Endothelial cell (in vitro differentiated cells): Measurements from ENCODE around the gene PADI4. TPM values are rescaled to one million over a fixed set of nuclear protein-coding genes. Genes with fewer than 3 reads are reported as not detected.
"Not testable (repeated sequence)": the region's sequence is repeated elsewhere in the genome, so short reads cannot be mapped to it uniquely, and the experiment has no call there.

Source experiments
- DNase-seq: peaks from one replicate; pipeline ENCODE4 v3.0.0; 2021; ENCODE audit warnings: low spot score
- H3K27ac Mint-ChIP-seq: one replicate; pipeline ENCODE4 v1.8.0; 2021; ENCODE audit warnings: mixed read lengths, inconsistent platforms; ENCODE audit not compliant: unreplicated experiment
- H3K27me3 Mint-ChIP-seq: one replicate; pipeline ENCODE4 v1.8.0; 2021; ENCODE audit warnings: mild to moderate bottlenecking, moderate library complexity, mixed read lengths, inconsistent platforms; ENCODE audit not compliant: unreplicated experiment
- H3K36me3 Mint-ChIP-seq: one replicate; pipeline ENCODE4 v1.8.0; 2021; ENCODE audit warnings: mild to moderate bottlenecking, low read depth, mixed read lengths, inconsistent platforms; ENCODE audit not compliant: unreplicated experiment
- H3K4me1 Mint-ChIP-seq: one replicate; pipeline ENCODE4 v1.8.0; 2021; ENCODE audit warnings: mild to moderate bottlenecking, mixed read lengths, inconsistent platforms; ENCODE audit not compliant: unreplicated experiment
- H3K4me3 Mint-ChIP-seq: one replicate; pipeline ENCODE4 v1.8.0; 2021; ENCODE audit warnings: mild to moderate bottlenecking, mixed read lengths, inconsistent platforms; ENCODE audit not compliant: unreplicated experiment
- H3K9me3 Mint-ChIP-seq: one replicate; pipeline ENCODE4 v1.8.0; 2021; ENCODE audit warnings: mixed read lengths, inconsistent platforms; ENCODE audit not compliant: unreplicated experiment
- total RNA-seq: library from RNA; stranded (reverse); fragmentation: NEBNext Ultra II Directional; extraction: Animal tissue kit (Norgen Biotek cat#: 25700); gene quantifications from one replicate; pipeline ENCODE4 v1.2.1, GENCODE V29; 2021; ENCODE audit not compliant: unreplicated experiment
- TF ChIP-seq, protein P1 (sequence below): fragments of 200-600 bp; sonication (generic); IDR thresholded peaks from one replicate; pipeline ENCODE4 v1.5.0; 2021; ENCODE audit warnings: antibody characterized with exemption; ENCODE audit not compliant: unreplicated experiment

The PADI4 gene
- total RNA-seq, 1 donor from 2014 or later = not detected

DNA sequence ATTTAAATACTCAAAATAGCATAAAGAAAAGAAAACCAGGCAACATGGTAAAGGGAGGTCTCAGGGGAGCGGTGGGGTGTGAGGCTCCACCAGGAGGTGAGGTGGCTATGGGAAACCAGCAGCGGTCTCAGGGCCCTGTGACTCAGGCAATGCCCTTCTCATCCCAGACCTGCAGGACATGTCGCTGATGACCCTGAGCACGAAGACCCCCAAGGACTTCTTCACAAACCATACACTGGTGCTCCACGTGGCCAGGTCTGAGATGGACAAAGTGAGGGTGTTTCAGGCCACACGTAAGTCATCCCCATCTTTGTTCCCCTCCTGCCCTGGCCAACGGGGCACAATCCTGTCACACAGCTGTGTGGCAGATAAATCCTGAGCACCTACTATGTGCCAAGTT is 31.5 kb downstream of the PADI4 start:
- no peak overlapping the region for H3K27ac Mint-ChIP-seq
- TF ChIP-seq, protein P1, sequence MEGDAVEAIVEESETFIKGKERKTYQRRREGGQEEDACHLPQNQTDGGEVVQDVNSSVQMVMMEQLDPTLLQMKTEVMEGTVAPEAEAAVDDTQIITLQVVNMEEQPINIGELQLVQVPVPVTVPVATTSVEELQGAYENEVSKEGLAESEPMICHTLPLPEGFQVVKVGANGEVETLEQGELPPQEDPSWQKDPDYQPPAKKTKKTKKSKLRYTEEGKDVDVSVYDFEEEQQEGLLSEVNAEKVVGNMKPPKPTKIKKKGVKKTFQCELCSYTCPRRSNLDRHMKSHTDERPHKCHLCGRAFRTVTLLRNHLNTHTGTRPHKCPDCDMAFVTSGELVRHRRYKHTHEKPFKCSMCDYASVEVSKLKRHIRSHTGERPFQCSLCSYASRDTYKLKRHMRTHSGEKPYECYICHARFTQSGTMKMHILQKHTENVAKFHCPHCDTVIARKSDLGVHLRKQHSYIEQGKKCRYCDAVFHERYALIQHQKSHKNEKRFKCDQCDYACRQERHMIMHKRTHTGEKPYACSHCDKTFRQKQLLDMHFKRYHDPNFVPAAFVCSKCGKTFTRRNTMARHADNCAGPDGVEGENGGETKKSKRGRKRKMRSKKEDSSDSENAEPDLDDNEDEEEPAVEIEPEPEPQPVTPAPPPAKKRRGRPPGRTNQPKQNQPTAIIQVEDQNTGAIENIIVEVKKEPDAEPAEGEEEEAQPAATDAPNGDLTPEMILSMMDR = no peak
- H3K36me3 Mint-ChIP-seq = peaks cover 4% of the 10 kb centered on the region
- no peak for DNase-seq
- H3K27me3 Mint-ChIP-seq = peaks cover 4% of the 10 kb centered on the region
- no peaks in the 10 kb centered on the region for H3K4me1 Mint-ChIP-seq
- H3K9me3 Mint-ChIP-seq = peaks cover 6% of the 10 kb centered on the region
- H3K4me3 Mint-ChIP-seq = no peak overlapping the region

DNA sequence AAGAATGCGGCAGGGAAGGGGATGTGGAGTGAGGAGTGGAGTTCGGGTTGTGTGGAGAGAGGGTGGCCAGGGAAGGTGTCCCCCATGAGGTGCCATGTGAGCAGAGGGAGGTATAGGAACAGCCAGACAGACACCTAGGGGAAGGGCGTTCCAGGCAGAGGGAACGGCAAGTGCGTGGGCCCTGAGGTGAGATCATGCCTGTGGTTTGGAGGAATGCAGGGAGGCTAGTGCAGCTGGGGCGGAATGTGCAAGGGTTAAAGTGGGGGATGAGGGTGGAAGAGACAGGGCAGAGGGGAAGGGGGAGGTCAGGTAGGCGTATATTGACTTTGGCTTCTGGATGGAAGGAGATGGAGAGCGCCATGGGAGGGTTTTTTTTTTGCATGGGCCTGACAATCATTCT is 32.4 kb downstream of the PADI4 start:
- TF ChIP-seq, protein P1 = no peak
- no peak overlapping the region for H3K4me3 Mint-ChIP-seq
- H3K9me3 Mint-ChIP-seq = peaks cover 6% of the 10 kb centered on the region
- no peak overlapping the region for H3K27ac Mint-ChIP-seq
- DNase-seq = no peak
- no peaks in the 10 kb centered on the region for H3K4me1 Mint-ChIP-seq
- H3K36me3 Mint-ChIP-seq = peaks cover 4% of the 10 kb centered on the region
- peaks cover 4% of the 10 kb centered on the region for H3K27me3 Mint-ChIP-seq

DNA sequence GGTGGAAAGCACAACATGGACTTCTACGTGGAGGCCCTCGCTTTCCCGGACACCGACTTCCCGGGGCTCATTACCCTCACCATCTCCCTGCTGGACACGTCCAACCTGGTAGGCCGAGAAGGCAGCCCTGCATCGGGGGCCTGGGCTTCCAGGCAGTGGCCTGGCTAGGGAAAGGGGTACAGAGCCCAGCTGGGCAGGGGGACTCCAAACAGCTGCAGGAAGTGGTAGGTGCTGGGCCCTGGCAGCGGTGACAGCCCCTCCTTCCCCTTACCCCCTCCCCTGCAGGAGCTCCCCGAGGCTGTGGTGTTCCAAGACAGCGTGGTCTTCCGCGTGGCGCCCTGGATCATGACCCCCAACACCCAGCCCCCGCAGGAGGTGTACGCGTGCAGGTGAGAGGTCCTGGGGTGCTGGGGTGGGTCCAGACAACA is 34.0 kb downstream of the PADI4 start:
- H3K27ac Mint-ChIP-seq = no peak overlapping the region
- peaks cover 4% of the 10 kb centered on the region for H3K36me3 Mint-ChIP-seq
- no peak overlapping the region for H3K4me3 Mint-ChIP-seq
- peaks cover 2% of the 10 kb centered on the region for H3K27me3 Mint-ChIP-seq
- H3K4me1 Mint-ChIP-seq = no peaks in the 10 kb centered on the region
- H3K9me3 Mint-ChIP-seq = peaks cover 6% of the 10 kb centered on the region
- TF ChIP-seq, protein P1 = no peak
- DNase-seq = no peak

GRCh38 chr1:17345506-17345905 is 37.5 kb downstream of the PADI4 start:
- not testable (repeated sequence) for H3K36me3 Mint-ChIP-seq, H3K4me1 Mint-ChIP-seq, H3K4me3 Mint-ChIP-seq, H3K27ac Mint-ChIP-seq, H3K27me3 Mint-ChIP-seq, DNase-seq, H3K9me3 Mint-ChIP-seq

DNA sequence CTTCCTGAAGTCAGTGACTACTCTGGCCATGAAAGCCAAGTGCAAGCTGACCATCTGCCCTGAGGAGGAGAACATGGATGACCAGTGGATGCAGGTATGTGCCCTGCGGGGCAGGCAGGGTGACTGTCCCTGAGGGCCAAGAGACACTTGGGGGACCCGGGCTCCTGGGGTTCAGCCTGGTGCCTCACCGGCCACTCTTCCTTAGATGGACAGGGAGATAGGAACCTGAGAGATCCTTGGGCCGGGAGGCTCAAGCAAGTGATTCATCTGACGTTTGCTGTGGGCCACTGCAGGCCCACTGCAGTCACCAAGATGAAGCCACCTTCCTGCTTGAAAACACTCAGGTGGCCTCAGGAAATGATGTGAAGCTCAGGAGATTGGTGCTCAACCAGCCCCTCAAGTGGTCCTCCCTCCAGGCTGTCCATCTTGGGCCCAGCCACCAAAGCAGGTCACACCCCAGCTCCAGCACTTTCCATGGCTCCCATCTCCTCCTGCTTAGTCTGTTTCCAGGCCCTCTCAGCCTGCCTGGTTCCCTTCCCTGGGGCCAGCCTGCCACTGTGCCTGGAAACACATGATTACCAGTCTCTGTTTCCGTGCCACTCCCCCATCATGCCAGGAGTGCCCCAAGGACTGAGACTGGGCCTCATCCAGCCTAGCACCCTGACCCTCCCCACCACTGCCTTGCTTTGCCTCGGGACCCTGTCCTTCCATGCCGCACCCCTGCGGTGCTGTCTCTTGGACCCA is 38.2 kb downstream of the PADI4 start:
- DNase-seq = no peak
- Mint-ChIP-seq H3K27me3 (peaks cover 16% of the 10 kb centered on the region), H3K4me3 (no peak overlapping the region), H3K9me3 (peaks cover 6% of the 10 kb centered on the region), H3K27ac (no peak overlapping the region), H3K4me1 (no peaks in the 10 kb centered on the region), H3K36me3 (peaks cover 4% of the 10 kb centered on the region)
- TF ChIP-seq, protein P1 = no peak
